ENCODE data around the gene PREX1.
A peak's percentile ranks its signal among the peaks of the same experiment; 100 is the strongest.
"Not testable (repeated sequence)": the region's sequence is repeated elsewhere in the genome, so short reads cannot be mapped to it uniquely, and the experiment has no call there.

The PREX1 gene

GRCh38 chr20:48827855-48828733 is at the start of gene PREX1:
TSS of gene PREX1 (minus strand) at chr20:48827999. CDS start at chr20:48827860, 139 bp downstream.
- DNase-seq: peak; percentile 80
- in situ Hi-C loops (cut with HindIII; ENCODE audit: low pct_ligation_motif_present, low pct_unique_long_range_greater_than_20kb, low sequenced_read_pairs): no loop called here

- no peak for DNase-seq
- in situ Hi-C loops (cut with HindIII; ENCODE audit: low pct_ligation_motif_present, low pct_unique_long_range_greater_than_20kb, low sequenced_read_pairs): no loop called here
These were observed 49.5 kb upstream of the PREX1 start for GRCh38 chr20:48877304-48877703.

DNA sequence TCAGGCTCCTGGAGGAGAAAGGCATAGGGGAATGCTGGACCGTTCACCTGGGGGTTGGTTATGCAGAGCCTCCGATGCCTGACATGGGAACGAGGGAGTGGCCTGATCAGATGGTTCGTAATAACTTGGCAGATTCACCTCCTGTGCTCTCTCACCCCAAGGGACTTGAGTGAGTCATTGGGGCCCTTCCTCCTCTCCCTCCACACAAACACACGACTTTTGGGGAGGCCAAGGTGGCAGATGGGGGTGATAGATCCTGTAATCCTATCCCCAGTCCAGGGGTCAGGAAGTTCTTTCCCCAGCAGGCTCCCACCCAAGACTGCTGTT is 48.1 kb upstream of the PREX1 start:
- DNase-seq: no peak
- in situ Hi-C loops (cut with HindIII; ENCODE audit: low pct_ligation_motif_present, low pct_unique_long_range_greater_than_20kb, low sequenced_read_pairs): no loop called here

GRCh38 chr20:48875233-48875913 is 47.6 kb upstream of the PREX1 start:
- no peak for DNase-seq
- in situ Hi-C loops (cut with HindIII; ENCODE audit: low pct_ligation_motif_present, low pct_unique_long_range_greater_than_20kb, low sequenced_read_pairs): no loop called here

DNA sequence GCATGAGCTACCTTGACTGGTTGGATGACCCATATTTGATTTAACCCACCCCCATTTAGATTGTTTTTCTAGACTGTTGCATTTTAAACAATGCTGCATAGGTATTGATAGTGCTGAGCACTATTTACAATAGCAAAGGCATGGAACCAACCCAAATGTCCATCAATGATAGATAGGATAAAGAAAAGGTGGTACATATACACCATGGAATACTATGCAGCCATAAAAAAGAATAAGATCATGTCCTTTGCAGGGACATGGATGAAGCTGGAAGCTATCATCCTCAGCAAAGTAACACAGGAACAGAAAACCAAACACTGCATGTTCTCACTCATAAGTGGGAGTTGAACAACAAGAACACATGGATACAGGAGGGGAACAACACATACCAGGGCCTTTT is 41.6 kb upstream of the PREX1 start:
- DNase-seq; in situ Hi-C loops (cut with HindIII; ENCODE audit: low pct_ligation_motif_present, low pct_unique_long_range_greater_than_20kb, low sequenced_read_pairs): not testable (repeated sequence)

- DNase-seq: no peak
- in situ Hi-C loops (cut with HindIII; ENCODE audit: low pct_ligation_motif_present, low pct_unique_long_range_greater_than_20kb, low sequenced_read_pairs): no loop called here
These were observed 39.1 kb upstream of the PREX1 start for GRCh38 chr20:48866936-48867335.

GRCh38 chr20:48864738-48865318 is 37.0 kb upstream of the PREX1 start:
- in situ Hi-C loops (cut with HindIII; ENCODE audit: low pct_ligation_motif_present, low pct_unique_long_range_greater_than_20kb, low sequenced_read_pairs): no loop called here
- DNase-seq: no peak

DNA sequence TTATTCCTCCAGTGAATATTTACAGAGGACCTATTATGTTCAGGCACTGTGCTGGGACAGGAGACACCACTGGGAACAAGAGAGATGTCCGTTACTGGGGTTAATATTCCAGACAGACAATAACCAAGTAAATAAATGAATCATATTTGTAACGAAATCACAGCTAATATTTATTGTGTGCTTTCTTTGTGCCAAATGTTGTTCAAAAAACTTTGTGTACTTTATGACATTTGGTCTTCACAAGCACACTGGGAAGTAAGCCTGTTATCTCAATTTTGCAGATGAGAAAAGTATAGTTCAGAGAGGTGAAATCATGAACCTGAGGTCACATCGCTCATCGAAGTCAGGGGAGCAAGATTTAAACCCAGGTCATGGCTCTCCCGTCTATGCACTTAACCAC is 36.5 kb upstream of the PREX1 start:
- in situ Hi-C loops (cut with HindIII; ENCODE audit: low pct_ligation_motif_present, low pct_unique_long_range_greater_than_20kb, low sequenced_read_pairs): no loop called here
- no peak for DNase-seq

- no peak for DNase-seq
- in situ Hi-C loops (cut with HindIII; ENCODE audit: low pct_ligation_motif_present, low pct_unique_long_range_greater_than_20kb, low sequenced_read_pairs): no loop called here
These were observed 34.5 kb upstream of the PREX1 start for GRCh38 chr20:48862279-48862678.

DNA sequence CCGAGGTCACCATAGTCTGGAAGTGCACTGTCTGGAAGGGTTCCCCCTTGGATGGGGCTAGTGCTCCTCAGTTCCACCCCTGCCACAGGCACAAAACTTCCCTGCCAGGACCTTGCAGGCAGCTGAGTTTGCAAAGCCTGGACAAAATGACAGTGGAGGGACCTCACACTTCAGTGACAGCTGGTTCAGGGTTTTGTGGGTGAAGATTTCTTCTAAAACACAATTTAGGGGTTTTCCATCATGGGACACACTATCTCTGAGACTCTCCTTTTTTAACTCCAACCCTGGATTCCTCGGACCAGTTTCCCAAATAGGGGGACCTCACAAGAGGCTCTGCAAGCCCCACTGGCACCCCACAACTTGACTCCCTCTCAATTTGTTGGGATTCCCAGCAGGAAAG is 33.6 kb upstream of the PREX1 start:
- in situ Hi-C loops (cut with HindIII; ENCODE audit: low pct_ligation_motif_present, low pct_unique_long_range_greater_than_20kb, low sequenced_read_pairs): no loop called here

GRCh38 chr20:48858075-48858790 is 30.4 kb upstream of the PREX1 start:
- no peak for DNase-seq
- in situ Hi-C loops (cut with HindIII; ENCODE audit: low pct_ligation_motif_present, low pct_unique_long_range_greater_than_20kb, low sequenced_read_pairs): no loop called here

More for the DNA sequence above, 33.6 kb upstream of the PREX1 start:
- DNase-seq: no peak

- in situ Hi-C loops (cut with HindIII; ENCODE audit: low pct_ligation_motif_present, low pct_unique_long_range_greater_than_20kb, low sequenced_read_pairs): no loop called here
- DNase-seq: no peak
These were observed 28.3 kb upstream of the PREX1 start for GRCh38 chr20:48856130-48856529.

GRCh38 chr20:48855046-48855445 is 27.2 kb upstream of the PREX1 start:
- in situ Hi-C loops (cut with HindIII; ENCODE audit: low pct_ligation_motif_present, low pct_unique_long_range_greater_than_20kb, low sequenced_read_pairs): no loop called here
- DNase-seq: no peak

GRCh38 chr20:48852609-48853008 is 24.8 kb upstream of the PREX1 start:
- in situ Hi-C loops (cut with HindIII; ENCODE audit: low pct_ligation_motif_present, low pct_unique_long_range_greater_than_20kb, low sequenced_read_pairs): no loop called here
- DNase-seq: no peak

- DNase-seq: no peak
- in situ Hi-C loops (cut with HindIII; ENCODE audit: low pct_ligation_motif_present, low pct_unique_long_range_greater_than_20kb, low sequenced_read_pairs): no loop called here
These were observed 23.8 kb upstream of the PREX1 start for GRCh38 chr20:48851579-48851978.

- DNase-seq: no peak
- in situ Hi-C loops (cut with HindIII; ENCODE audit: low pct_ligation_motif_present, low pct_unique_long_range_greater_than_20kb, low sequenced_read_pairs): no loop called here
These were observed 23.1 kb upstream of the PREX1 start for GRCh38 chr20:48850977-48851299.

DNA sequence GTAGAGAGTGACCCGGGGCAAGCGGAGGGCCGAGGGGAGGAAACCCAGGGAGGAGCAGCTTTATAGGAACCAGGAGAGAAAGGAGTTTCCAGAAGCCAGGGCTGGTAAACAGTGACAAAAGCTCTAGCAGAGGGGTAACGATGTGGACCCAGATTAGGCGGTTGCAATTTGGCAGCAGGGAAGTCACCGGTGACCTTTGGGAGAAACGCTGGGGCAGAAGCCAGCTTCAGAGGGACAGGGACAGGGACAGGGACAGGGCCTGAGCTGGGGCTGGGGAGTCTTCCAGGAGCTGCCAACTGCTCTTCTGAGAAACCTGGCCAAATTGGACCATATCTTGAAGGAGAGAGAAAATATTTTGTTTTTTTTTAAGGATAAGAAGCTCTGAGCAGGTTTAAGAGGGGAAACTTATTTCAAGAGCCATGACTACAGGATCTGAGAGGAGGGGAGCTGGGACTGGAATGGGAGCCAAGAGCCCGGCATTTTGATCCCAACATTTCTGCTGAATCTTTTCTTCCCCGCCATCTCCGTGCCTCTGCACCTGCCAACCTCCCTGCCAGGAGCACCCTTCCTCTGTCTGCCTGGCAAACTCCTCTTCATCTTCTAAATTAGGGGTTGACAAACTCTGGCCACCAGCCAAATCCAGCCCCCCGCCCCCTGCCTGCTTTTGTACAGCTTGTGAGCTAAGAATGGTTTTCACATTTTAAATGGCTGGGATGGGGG is 22.6 kb upstream of the PREX1 start:
- in situ Hi-C loops (cut with HindIII; ENCODE audit: low pct_ligation_motif_present, low pct_unique_long_range_greater_than_20kb, low sequenced_read_pairs): no loop called here
- no peak for DNase-seq

DNA sequence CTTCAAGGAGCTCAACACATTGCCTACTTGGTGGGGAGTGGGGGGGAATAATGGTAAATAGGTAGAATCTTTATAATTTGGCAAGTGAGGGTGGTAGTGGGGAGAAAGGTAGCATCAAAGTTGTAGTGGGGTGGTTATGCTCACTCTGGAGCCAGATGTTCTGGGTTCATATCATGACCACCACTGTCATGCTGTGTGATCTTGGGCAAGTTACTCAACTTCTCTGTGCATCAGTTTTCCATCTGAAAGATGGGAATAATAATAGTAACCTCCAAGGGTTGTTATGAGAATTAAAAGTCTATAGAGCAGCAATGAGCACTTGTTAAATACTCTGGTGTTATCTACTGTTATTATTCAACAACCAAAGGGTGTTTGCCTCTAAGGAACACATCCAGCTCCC is 22.0 kb upstream of the PREX1 start:
- in situ Hi-C loops (cut with HindIII; ENCODE audit: low pct_ligation_motif_present, low pct_unique_long_range_greater_than_20kb, low sequenced_read_pairs): no loop called here
- no peak for DNase-seq

DNA sequence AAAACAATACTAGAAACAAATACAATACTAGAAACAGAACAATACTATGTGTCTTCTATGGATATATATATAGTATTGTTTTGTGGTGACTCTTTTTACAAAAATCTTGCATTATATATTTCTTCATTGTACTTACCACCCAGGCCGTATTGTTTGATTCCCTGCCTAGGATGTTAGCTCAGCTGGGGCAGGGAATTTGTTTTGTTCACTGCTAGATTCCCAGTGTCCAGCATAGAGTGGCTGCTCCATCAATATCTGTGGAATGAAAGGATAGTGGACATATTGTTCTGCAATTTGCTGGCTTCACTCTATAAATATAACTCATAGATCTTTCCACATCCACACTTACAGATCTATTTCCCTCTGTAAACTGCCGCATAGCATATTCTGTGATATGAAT is 21.5 kb upstream of the PREX1 start:
- in situ Hi-C loops (cut with HindIII; ENCODE audit: low pct_ligation_motif_present, low pct_unique_long_range_greater_than_20kb, low sequenced_read_pairs): no loop called here
- DNase-seq: no peak

Measured in ACHN (cell line).